Astrocyte of the cerebellum (primary cell): ENCODE data around the gene LYRM9.
"Not testable (repeated sequence)": the region's sequence is repeated elsewhere in the genome, so short reads cannot be mapped to it uniquely, and the experiment has no call there.

ENCODE experiments used
- DNase-seq: peaks from one replicate; pipeline ENCODE4 v3.0.0-alpha.2; 2011; ENCODE audit warnings: low read depth
- H3K4me3 ChIP-seq: 2 replicates; pipeline ENCODE4 v1.5.1; 2011; ENCODE audit warnings: mild to moderate bottlenecking, low read depth, low read length, moderate library complexity
- in situ Hi-C: cut with HindIII; loops from 2 replicates; pipeline ENCODE4 v1.10.0; 2017; ENCODE audit warnings: low sequenced_read_pairs
- TF ChIP-seq, protein P1 (sequence below): IDR thresholded peaks from 2 replicates; pipeline ENCODE4 v1.5.1; 2012; ENCODE audit warnings: low read length, low read depth, moderate library complexity, mild to moderate bottlenecking; ENCODE audit errors: missing control alignments

The LYRM9 gene

DNA sequence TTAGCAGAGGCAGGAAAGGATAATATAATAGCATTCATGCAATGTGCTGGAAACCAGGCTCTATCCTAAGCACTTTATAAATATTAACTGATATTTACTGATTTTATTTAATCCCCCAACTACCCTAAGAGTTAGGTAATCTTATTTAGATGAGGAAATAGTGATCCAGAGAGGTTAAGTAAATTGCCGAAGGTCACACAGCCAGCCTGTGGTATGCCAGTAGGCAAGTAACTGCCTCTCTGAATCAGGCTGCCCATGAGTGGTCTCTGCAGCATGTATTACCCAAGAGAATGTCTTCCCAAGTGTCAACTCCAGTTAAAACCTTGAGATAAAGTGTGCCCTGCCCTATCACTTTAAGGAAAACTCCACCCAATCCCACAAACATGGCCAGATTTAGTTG is 25.3 kb upstream of the LYRM9 start:
- no peak for DNase-seq
- TF ChIP-seq, protein P1, sequence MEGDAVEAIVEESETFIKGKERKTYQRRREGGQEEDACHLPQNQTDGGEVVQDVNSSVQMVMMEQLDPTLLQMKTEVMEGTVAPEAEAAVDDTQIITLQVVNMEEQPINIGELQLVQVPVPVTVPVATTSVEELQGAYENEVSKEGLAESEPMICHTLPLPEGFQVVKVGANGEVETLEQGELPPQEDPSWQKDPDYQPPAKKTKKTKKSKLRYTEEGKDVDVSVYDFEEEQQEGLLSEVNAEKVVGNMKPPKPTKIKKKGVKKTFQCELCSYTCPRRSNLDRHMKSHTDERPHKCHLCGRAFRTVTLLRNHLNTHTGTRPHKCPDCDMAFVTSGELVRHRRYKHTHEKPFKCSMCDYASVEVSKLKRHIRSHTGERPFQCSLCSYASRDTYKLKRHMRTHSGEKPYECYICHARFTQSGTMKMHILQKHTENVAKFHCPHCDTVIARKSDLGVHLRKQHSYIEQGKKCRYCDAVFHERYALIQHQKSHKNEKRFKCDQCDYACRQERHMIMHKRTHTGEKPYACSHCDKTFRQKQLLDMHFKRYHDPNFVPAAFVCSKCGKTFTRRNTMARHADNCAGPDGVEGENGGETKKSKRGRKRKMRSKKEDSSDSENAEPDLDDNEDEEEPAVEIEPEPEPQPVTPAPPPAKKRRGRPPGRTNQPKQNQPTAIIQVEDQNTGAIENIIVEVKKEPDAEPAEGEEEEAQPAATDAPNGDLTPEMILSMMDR = no peak
- in situ Hi-C loops = no loop called here
- no peak overlapping the region for H3K4me3 ChIP-seq

DNA sequence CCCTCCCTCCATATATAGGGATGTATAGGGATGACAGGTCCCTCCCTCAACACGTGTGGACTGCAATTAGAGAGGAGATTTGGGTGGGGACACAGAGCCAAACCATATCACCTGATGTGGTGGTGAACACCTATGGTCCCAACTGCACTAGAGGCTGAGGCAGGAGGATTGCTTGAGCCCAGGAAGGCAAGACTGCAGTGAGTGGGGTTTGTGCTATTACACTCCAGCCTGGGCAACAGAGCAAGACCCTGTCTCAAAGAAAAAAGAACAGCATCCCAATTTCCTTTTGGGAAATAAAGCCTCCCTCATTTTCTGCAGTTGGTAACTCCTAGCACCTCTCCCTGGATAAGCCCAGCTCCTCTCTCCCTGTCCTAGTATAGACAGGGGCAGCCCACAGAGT is 23.8 kb upstream of the LYRM9 start:
- TF ChIP-seq, protein P1 = no peak

DNA sequence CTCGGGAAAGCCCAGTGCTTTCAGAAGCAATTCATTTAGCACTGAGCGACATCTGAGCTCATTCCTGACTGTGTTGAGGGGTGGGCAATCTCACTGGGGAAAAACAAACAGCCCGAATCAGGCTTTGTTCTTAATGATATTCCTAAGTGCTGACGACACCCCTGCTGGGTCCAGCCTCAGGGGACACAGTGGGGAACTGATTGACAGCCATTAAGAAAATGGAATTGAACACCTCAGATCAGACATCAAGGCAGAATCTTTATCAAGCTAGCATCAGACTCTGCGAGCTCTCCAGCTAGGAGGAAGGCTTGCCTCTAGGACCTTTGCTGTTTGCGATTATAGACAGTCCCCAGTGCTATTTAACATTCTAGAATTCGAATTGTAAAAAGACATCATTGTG is 22.5 kb upstream of the LYRM9 start:
- no peak for DNase-seq
- in situ Hi-C loops = no loop called here
- TF ChIP-seq, protein P1 = no peak
- no peak overlapping the region for H3K4me3 ChIP-seq

More for the DNA sequence above, 23.8 kb upstream of the LYRM9 start:
- H3K4me3 ChIP-seq = no peak overlapping the region
- no peak for DNase-seq
- in situ Hi-C loops = no loop called here

DNA sequence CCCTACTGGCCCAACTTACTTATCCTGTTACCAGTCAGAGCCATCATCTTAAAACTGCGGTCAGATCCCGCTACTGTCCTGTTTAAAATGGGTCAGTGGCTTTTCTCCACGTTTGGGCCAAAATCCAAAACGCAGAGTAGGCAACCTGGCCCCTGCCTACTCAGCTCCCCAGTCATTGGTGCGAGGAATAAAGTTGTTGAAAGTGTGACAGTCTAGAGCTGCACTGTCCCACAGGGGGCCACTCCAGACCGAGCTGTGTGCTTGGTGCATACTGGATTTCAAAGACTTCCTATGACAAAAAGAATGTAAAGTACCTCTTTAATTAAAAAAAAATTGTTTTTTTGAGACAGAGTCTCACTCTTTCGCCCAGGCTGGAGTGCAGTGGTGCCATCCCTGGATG is 21.2 kb upstream of the LYRM9 start:
- DNase-seq = no peak
- TF ChIP-seq, protein P1 = no peak
- H3K4me3 ChIP-seq = no peak overlapping the region
- in situ Hi-C loops = no loop called here

DNA sequence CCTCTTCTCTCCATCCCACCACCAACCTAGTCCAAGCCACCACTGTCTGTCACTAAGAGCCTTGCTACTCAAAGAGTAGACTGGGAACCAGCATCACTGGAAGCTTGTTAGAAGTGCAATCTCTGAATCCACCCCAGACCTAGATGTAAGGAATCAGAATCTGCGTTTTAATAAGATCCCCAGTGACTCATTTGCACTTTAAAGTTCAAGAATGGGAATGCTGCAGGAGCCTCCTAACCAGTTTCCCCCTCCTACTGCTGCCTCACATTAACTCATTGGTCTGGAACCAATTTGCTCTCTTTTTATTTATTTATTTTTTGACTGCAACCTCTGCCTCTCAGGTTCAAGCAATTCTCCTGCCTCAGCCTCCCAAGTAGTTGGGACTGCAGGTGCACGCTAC is 19.8 kb upstream of the LYRM9 start:
- no peak for DNase-seq
- no peak overlapping the region for H3K4me3 ChIP-seq
- in situ Hi-C loops = no loop called here
- TF ChIP-seq, protein P1 = no peak

DNA sequence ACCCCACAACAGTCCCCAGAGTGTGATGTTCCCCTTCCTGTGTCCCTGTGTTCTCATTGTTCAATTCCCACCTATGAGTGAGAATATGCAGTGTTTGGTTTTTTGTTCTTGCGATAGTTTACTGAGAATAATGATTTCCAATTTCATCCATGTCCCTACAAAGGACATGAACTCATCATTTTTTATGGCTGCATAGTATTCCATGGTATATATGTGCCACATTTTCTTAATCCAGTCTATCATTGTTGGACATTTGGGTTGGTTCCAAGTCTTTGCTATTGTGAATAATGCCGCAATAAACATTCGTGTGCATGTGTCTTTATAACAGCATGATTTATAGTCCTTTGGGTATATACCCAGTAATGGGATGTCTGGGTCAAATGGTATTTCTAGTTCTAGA is 19.1 kb upstream of the LYRM9 start:
- in situ Hi-C loops, H3K4me3 ChIP-seq, DNase-seq: not testable (repeated sequence)

DNA sequence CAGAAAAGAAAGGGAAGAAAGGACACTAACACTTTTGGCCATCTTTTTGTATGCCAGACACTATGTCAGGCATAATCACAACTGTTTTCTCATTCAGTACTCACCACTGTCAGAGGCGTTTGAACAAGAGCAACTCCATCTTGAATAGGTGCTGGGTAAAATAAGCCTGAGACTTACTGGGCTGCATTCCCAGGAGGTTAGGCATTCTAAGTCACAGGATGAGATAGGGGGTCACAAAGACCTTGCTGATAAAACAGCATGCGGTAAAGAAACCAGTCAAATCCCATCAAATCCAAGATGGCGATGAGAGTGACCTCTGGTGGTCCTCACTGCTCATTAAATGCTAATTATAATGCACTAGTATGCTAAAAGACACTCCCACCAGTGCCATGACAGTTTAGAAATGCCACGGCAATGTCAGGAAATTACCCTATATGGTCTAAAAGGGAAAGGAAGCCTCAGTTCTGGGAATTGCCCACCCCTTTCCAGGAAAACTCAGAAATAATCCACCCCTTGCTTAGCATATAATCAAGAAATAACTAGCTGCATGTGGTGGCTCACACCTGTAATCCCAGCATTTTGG is 14.9 kb upstream of the LYRM9 start:
- no peak overlapping the region for H3K4me3 ChIP-seq

More for the DNA sequence above, 14.9 kb upstream of the LYRM9 start:
- no peak for DNase-seq
- TF ChIP-seq, protein P1 = no peak
- in situ Hi-C loops = no loop called here
